ENCODE data around the gene B4GALT2.

The B4GALT2 gene

DNA sequence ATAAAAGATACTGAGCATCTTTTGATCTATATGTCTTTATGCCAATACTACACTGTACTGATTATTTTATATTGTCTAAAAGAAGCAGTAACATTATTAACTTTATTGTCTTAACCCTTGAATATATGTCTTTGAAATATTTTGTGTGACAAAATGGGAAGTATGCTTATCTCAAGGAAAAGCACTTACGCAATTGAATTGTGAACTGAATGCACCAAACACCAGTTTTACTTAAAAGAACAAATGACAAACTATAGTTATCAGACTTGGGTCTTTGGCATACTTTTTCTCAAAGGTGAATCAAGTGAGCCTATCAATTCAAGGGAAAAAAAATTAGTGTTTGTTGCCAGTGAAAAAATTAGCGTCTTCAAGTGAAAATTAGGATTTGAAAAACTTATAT, 61.4 kb downstream of the B4GALT2 start:
- H3K27ac Mint-ChIP-seq, result no peak overlapping the region
- no peaks in the 10 kb centered on the region for H3K4me1 Mint-ChIP-seq (ENCODE audit: low read depth)
- H3K27me3 Mint-ChIP-seq, result peaks cover 5% of the 10 kb centered on the region
- H3K4me3 Mint-ChIP-seq, result no peak overlapping the region
- H3K36me3 Mint-ChIP-seq (ENCODE audit: low read depth), result no peaks in the 10 kb centered on the region
- H3K9me3 Mint-ChIP-seq, result no peaks in the 10 kb centered on the region

Measured in stimulated activated naive CD8-positive, alpha-beta T cell treated with anti-CD3 and anti-CD28 coated beads, Interleukin-15, Interleukin-2, amounts not matched to agents 100 ng/mL and 50 ng/mL, for 24 hours (primary cell).